Gastrocnemius medialis (tissue), 4 donors: Measurements from ENCODE around the gene CHST12.

Experiments used
- POLR2A ChIP-seq, 2 donors: fragments of 450-650 bp; IDR thresholded peaks; one replicate each; pipeline ENCODE4 v1.6.1; 2017; ENCODE audit warnings: antibody characterized with exemption in 2 of 2, mild to moderate bottlenecking in 2 of 2, moderate library complexity in 2 of 2
- TF ChIP-seq, protein P1 (sequence below), 5 experiments: fragments of 450-650 bp in 3 of 5; fragments of 200-600 bp in 2 of 5; sonication (generic) in 2 of 5; IDR thresholded peaks in 4 of 5; conservative IDR thresholded peaks in 1 of 5; 1 replicate in 4 of 5; 2 replicates in 1 of 5; pipeline ENCODE4 v1.5.1; 2016 to 2019; ENCODE audit warnings: antibody characterized with exemption in 5 of 5, mild to moderate bottlenecking in 3 of 5, moderate library complexity in 3 of 5

GRCh38 chr7:2383543-2384274 lies 19.7 kb upstream of the CHST12 start:
- TF ChIP-seq, protein P1, sequence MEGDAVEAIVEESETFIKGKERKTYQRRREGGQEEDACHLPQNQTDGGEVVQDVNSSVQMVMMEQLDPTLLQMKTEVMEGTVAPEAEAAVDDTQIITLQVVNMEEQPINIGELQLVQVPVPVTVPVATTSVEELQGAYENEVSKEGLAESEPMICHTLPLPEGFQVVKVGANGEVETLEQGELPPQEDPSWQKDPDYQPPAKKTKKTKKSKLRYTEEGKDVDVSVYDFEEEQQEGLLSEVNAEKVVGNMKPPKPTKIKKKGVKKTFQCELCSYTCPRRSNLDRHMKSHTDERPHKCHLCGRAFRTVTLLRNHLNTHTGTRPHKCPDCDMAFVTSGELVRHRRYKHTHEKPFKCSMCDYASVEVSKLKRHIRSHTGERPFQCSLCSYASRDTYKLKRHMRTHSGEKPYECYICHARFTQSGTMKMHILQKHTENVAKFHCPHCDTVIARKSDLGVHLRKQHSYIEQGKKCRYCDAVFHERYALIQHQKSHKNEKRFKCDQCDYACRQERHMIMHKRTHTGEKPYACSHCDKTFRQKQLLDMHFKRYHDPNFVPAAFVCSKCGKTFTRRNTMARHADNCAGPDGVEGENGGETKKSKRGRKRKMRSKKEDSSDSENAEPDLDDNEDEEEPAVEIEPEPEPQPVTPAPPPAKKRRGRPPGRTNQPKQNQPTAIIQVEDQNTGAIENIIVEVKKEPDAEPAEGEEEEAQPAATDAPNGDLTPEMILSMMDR (IDR thresholded peaks at IDR 0.05 in 4 of 5, conservative IDR thresholded peaks at IDR 0.05 in 1 of 5): no peak
- no peak for TF ChIP-seq POLR2A (IDR thresholded peaks at IDR 0.05)
